HEK293 (cell line): ENCODE measurements around the gene MS4A15.

ENCODE experiments used
- CTCF ChIA-PET: fragments of 350-600 bp; formaldehyde crosslinking; extraction: SDS; loops from one replicate; lab custom pipeline; 2021; ENCODE audit warnings: antibody characterized with exemption; lab: Yijun Ruan, JAX
- POLR2A ChIA-PET: fragments of 300-600 bp; formaldehyde crosslinking; extraction: SDS; loops from one replicate; lab custom pipeline; 2020; ENCODE audit warnings: antibody characterized with exemption, inconsistent platforms; lab: Yijun Ruan, JAX
- H3K27ac ChIP-seq: fragments of 200-500 bp; sonication (Bioruptor generic); 2 replicates; pipeline ENCODE4 v1.5.1; 2014; ENCODE audit warnings: low read depth, low read length, control low read depth, inconsistent platforms; ENCODE audit errors: extremely low read depth
- H3K36me3 ChIP-seq, 2 experiments: fragments of 200-500 bp in 1 of 2; sonication (Bioruptor generic) in 1 of 2; 1 replicate in 1 of 2; 2 replicates in 1 of 2; pipeline ENCODE4 v1.5.1; 2014 to 2017; ENCODE audit warnings: inconsistent platforms in 2 of 2, low read length in 2 of 2; ENCODE audit not compliant: control insufficient read depth in 2 of 2, insufficient read depth in 1 of 2
- H3K4me1 ChIP-seq: fragments of 200-500 bp; sonication (Bioruptor generic); 2 replicates; pipeline ENCODE4 v1.5.1; 2014; ENCODE audit warnings: mild to moderate bottlenecking, low read length, inconsistent platforms; ENCODE audit not compliant: control insufficient read depth, insufficient read depth
- H3K4me3 ChIP-seq: 2 replicates; pipeline ENCODE4 v1.5.1; 2011; ENCODE audit warnings: low read depth, mild to moderate bottlenecking, control low read depth, low read length, moderate library complexity
- H3K9me3 ChIP-seq: fragments of 200-500 bp; sonication (Bioruptor generic); 2 replicates; pipeline ENCODE4 v1.5.1; 2014; ENCODE audit warnings: low read depth, low read length, inconsistent platforms; ENCODE audit not compliant: control insufficient read depth, insufficient read depth
- BCL11A ChIP-seq: fragments of 450-650 bp; formaldehyde crosslinking; IDR thresholded peaks from 2 replicates; pipeline ENCODE4 v1.5.1; 2016; ENCODE audit warnings: low read depth, missing biosample characterization, missing genetic modification characterization
- GLI2 ChIP-seq: fragments of 450-650 bp; formaldehyde crosslinking; IDR thresholded peaks from 2 replicates; pipeline ENCODE4; 2017; ENCODE audit warnings: missing biosample characterization, missing genetic modification characterization, low read depth, borderline replicate concordance
- HOXA7 ChIP-seq: sonication (generic); formaldehyde crosslinking; IDR thresholded peaks from 2 replicates; pipeline ENCODE4 v1.8.1; 2022; ENCODE audit warnings: missing genetic modification reagents, borderline replicate concordance
- HOXD13 ChIP-seq: sonication (generic); formaldehyde crosslinking; IDR thresholded peaks from 2 replicates; pipeline ENCODE4 v1.8.0; 2022; ENCODE audit warnings: missing genetic modification reagents, borderline replicate concordance
- PRDM6 ChIP-seq: fragments of 450-650 bp; formaldehyde crosslinking; IDR thresholded peaks from 2 replicates; pipeline ENCODE4 v1.5.1; 2017; ENCODE audit warnings: missing biosample characterization, missing genetic modification characterization
- YY1 ChIP-seq: fragments of 450-650 bp; formaldehyde crosslinking; IDR thresholded peaks from 2 replicates; pipeline ENCODE4 v1.5.1; 2018; ENCODE audit warnings: missing biosample characterization, missing genetic modification characterization
- ZBTB6 ChIP-seq: fragments of 450-650 bp; formaldehyde crosslinking; IDR thresholded peaks from 2 replicates; pipeline ENCODE4 v1.5.1; 2017; ENCODE audit warnings: missing biosample characterization, missing genetic modification characterization
- ZNF19 ChIP-seq: fragments of 450-650 bp; formaldehyde crosslinking; IDR thresholded peaks from 2 replicates; pipeline ENCODE4; 2016; ENCODE audit warnings: missing biosample characterization, missing genetic modification characterization, low read depth
- ZNF24 ChIP-seq: fragments of 450-650 bp; formaldehyde crosslinking; IDR thresholded peaks from 2 replicates; pipeline ENCODE4 v1.5.1; 2016; ENCODE audit warnings: missing biosample characterization, missing genetic modification characterization
- ZNF280D ChIP-seq: fragments of 450-650 bp; formaldehyde crosslinking; IDR thresholded peaks from 2 replicates; pipeline ENCODE4 v1.5.1; 2016; ENCODE audit warnings: missing biosample characterization, missing genetic modification characterization
- ZNF350 ChIP-seq: fragments of 450-650 bp; formaldehyde crosslinking; IDR thresholded peaks from 2 replicates; pipeline ENCODE4 v1.5.0; 2017; ENCODE audit warnings: missing biosample characterization, mild to moderate bottlenecking, missing genetic modification characterization
- ZNF391 ChIP-seq: fragments of 450-650 bp; formaldehyde crosslinking; IDR thresholded peaks from 2 replicates; pipeline ENCODE4 v1.5.1; 2016; ENCODE audit warnings: low read depth, missing biosample characterization, missing genetic modification characterization, borderline replicate concordance
- ZNF654 ChIP-seq: fragments of 450-650 bp; formaldehyde crosslinking; IDR thresholded peaks from 2 replicates; pipeline ENCODE4 v1.5.1; 2016; ENCODE audit warnings: low read depth, missing biosample characterization, missing genetic modification characterization
- ZNF658 ChIP-seq: fragments of 450-650 bp; formaldehyde crosslinking; IDR thresholded peaks from 2 replicates; pipeline ENCODE4; 2016; ENCODE audit warnings: missing biosample characterization, missing genetic modification characterization
- ZNF692 ChIP-seq: fragments of 450-650 bp; formaldehyde crosslinking; IDR thresholded peaks from 2 replicates; pipeline ENCODE4 v1.5.1; 2016; ENCODE audit warnings: missing biosample characterization, missing genetic modification characterization
- ZNF791 ChIP-seq: fragments of 450-650 bp; formaldehyde crosslinking; IDR thresholded peaks from 2 replicates; pipeline ENCODE4 v1.5.1; 2016; ENCODE audit warnings: missing biosample characterization, missing genetic modification characterization
- ZSCAN30 ChIP-seq: fragments of 450-650 bp; IDR thresholded peaks from 2 replicates; pipeline ENCODE4 v1.5.1; 2018; ENCODE audit warnings: missing biosample characterization, mild to moderate bottlenecking, missing genetic modification characterization, moderate library complexity
- ZSCAN4 ChIP-seq: fragments of 450-650 bp; formaldehyde crosslinking; IDR thresholded peaks from 2 replicates; pipeline ENCODE4 v1.5.1; 2017; ENCODE audit warnings: missing biosample characterization, missing genetic modification characterization
- TF ChIP-seq, protein P1 (sequence below): fragments of 450-650 bp; formaldehyde crosslinking; IDR thresholded peaks from 2 replicates; pipeline ENCODE4 v1.5.1; 2016; ENCODE audit warnings: missing biosample characterization, missing genetic modification characterization

MS4A15 gene

GRCh38 chr11:60743058-60743457 is 13.6 kb upstream of the MS4A15 start (continued):
- TF ChIP-seq ZBTB6 (no peak), ZNF24 (no peak), ZNF391 (tag by site-specific recombination) (no peak), PRDM6 (tag by site-specific recombination) (no peak), ZSCAN4 (tag by site-specific recombination) (no peak), YY1 (tag by site-specific recombination) (no peak), HOXA7 (CRISPR knock-in tag) (no peak)
- TF ChIP-seq, protein P1, sequence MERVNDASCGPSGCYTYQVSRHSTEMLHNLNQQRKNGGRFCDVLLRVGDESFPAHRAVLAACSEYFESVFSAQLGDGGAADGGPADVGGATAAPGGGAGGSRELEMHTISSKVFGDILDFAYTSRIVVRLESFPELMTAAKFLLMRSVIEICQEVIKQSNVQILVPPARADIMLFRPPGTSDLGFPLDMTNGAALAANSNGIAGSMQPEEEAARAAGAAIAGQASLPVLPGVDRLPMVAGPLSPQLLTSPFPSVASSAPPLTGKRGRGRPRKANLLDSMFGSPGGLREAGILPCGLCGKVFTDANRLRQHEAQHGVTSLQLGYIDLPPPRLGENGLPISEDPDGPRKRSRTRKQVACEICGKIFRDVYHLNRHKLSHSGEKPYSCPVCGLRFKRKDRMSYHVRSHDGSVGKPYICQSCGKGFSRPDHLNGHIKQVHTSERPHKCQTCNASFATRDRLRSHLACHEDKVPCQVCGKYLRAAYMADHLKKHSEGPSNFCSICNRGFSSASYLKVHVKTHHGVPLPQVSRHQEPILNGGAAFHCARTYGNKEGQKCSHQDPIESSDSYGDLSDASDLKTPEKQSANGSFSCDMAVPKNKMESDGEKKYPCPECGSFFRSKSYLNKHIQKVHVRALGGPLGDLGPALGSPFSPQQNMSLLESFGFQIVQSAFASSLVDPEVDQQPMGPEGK, result no peak

DNA sequence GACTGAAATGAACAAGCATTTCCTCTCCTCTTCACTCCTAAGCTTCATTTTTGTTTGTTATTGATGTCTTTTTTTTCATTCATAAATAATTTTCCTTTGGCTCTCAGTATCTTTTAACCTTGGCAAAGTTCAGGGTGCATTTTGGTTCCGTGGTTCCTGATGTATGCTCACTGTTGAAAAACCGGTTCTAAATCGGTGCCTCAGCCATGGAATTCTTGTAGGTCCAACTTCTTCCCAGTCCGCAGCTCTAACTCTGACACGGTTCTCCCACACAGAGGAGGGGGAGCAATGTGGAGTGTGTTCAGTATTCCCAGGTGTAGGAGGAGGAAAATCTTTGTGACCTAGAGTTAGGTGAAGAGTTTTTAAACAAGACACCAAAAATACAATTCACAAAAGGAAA is 12.6 kb upstream of the MS4A15 start:
- H3K9me3 ChIP-seq, result no peaks in the 10 kb centered on the region
- H3K36me3 ChIP-seq, result no peaks in the 10 kb centered on the region
- no peaks in the 10 kb centered on the region for H3K4me1 ChIP-seq
- H3K27ac ChIP-seq, result no peak overlapping the region
- H3K4me3 ChIP-seq, result no peak overlapping the region
- no peak for TF ChIP-seq ZNF350 (tag by site-specific recombination)
- no peak for TF ChIP-seq ZNF19 (tag by site-specific recombination)
- TF ChIP-seq ZNF658 (tag by site-specific recombination), result no peak
- no peak for TF ChIP-seq ZNF654
- TF ChIP-seq ZNF692 (tag by site-specific recombination), result no peak
- no peak for TF ChIP-seq ZNF791 (tag by site-specific recombination)
- no peak for TF ChIP-seq BCL11A (tag by site-specific recombination)
- no peak for TF ChIP-seq ZNF280D (tag by site-specific recombination)
- no peak for TF ChIP-seq ZBTB6
- TF ChIP-seq GLI2 (tag by site-specific recombination), result no peak
- TF ChIP-seq HOXD13, result no peak
- TF ChIP-seq ZSCAN30 (tag by site-specific recombination), result no peak
- ChIA-PET POLR2A (no interaction called here), CTCF (interaction anchor here (1.1 to 1.3 kb wide), 2 partner anchors 43 to 381 kb away, joined by 3 to 4 read pairs; no protein-coding TSS in a partner anchor)
